Common myeloid progenitor, CD34-positive (primary cell): ENCODE data around the gene TADA2B.

Experiments used
- CTCF ChIA-PET: fragments of 350-600 bp; sonication (Branson Sonifier 250); formaldehyde crosslinking; loops from one replicate; lab custom pipeline; 2021; ENCODE audit warnings: antibody characterized with exemption; lab: Charles Lee
- POLR2A ChIA-PET: fragments of 350-600 bp; sonication (Branson Sonifier 250); formaldehyde crosslinking; loops from one replicate; lab custom pipeline; 2021; ENCODE audit warnings: antibody characterized with exemption; lab: Charles Lee
- DNase-seq, 3 donors: peaks; one replicate each; pipeline versions ENCODE4 v3.0.0 to v3.0.0-alpha.2; 2013
- H3K27ac ChIP-seq, 2 experiments: 1 replicate in 1 of 2; 2 replicates in 1 of 2; pipeline ENCODE4 v1.7.0; 2013; ENCODE audit warnings: inconsistent platforms in 2 of 2, low read length in 2 of 2, mild to moderate bottlenecking in 2 of 2, low read depth in 1 of 2, moderate library complexity in 1 of 2; ENCODE audit not compliant: severe bottlenecking in 2 of 2, insufficient read depth in 1 of 2, poor library complexity in 1 of 2
- H3K27me3 ChIP-seq, 5 experiments: replicated peaks in 2 of 5; 1 replicate in 3 of 5; 2 replicates in 2 of 5; pipeline versions ENCODE4 v1.6.1 to v1.7.0; 2013; ENCODE audit warnings: low read length in 4 of 5, mild to moderate bottlenecking in 2 of 5, moderate library complexity in 2 of 5, inconsistent platforms in 1 of 5; ENCODE audit not compliant: insufficient read depth in 5 of 5, control insufficient read depth in 4 of 5
- H3K36me3 ChIP-seq, 4 experiments: 1 replicate in 2 of 4; 2 replicates in 2 of 4; pipeline versions ENCODE4 v1.6.1 to v1.7.0; 2013; ENCODE audit warnings: low read length in 3 of 4, control low read depth in 1 of 4, mild to moderate bottlenecking in 1 of 4; ENCODE audit not compliant: control insufficient read depth in 4 of 4, insufficient read depth in 4 of 4
- H3K4me1 ChIP-seq, 4 experiments: 1 replicate in 3 of 4; 2 replicates in 1 of 4; pipeline versions ENCODE4 v1.6.1 to v1.7.1; 2013; ENCODE audit warnings: low read length in 3 of 4, mild to moderate bottlenecking in 3 of 4, control low read depth in 1 of 4, inconsistent platforms in 1 of 4, moderate library complexity in 1 of 4; ENCODE audit not compliant: control insufficient read depth in 4 of 4, insufficient read depth in 4 of 4; ENCODE audit errors: control extremely low read depth in 1 of 4
- H3K4me3 ChIP-seq, 7 experiments: 1 replicate in 4 of 7; 2 replicates in 3 of 7; pipeline versions ENCODE4 v1.5.1 to v1.7.0; 2013; ENCODE audit warnings: mild to moderate bottlenecking in 7 of 7, low read length in 6 of 7, moderate library complexity in 6 of 7, inconsistent platforms in 2 of 7, low read depth in 2 of 7, control low read depth in 1 of 7; ENCODE audit not compliant: insufficient read depth in 4 of 7, control insufficient read depth in 1 of 7; ENCODE audit errors: extremely low read depth in 1 of 7
- H3K9me3 ChIP-seq, 5 experiments: 1 replicate in 4 of 5; 2 replicates in 1 of 5; pipeline versions ENCODE4 v1.6.1 to v1.7.1; 2013; ENCODE audit warnings: low read length in 4 of 5, mild to moderate bottlenecking in 2 of 5, inconsistent platforms in 1 of 5, low read depth in 1 of 5, moderate library complexity in 1 of 5; ENCODE audit not compliant: control insufficient read depth in 4 of 5, insufficient read depth in 2 of 5; ENCODE audit errors: control extremely low read depth in 1 of 5
- WGBS: methylation state at CpG from one replicate; pipeline ENCODE4 v1.1.5; 2013; ENCODE audit not compliant: insufficient coverage; 5-methylcytosine and 5-hydroxymethylcytosine counted together

Gene TADA2B

GRCh38 chr4:7045961-7046921 is 3.1 kb downstream of the TADA2B start:
- no peak for DNase-seq
- CTCF ChIA-PET, result interaction anchor here (0.6 to 9.1 kb wide), 2 partner anchors 12 to 22 kb away, joined by 3 to 113 read pairs; partner anchors contain the start of gene GRPEL1
- H3K27ac ChIP-seq, result no peak overlapping the region

GRCh38 chr4:7046971-7047370 is 3.8 kb downstream of the TADA2B start:
- POLR2A ChIA-PET, result interaction anchor here (0.7 kb wide), 1 partner anchor 453 kb away, joined by 3 read pairs; no protein-coding TSS in a partner anchor
- H3K9me3 ChIP-seq, result no peaks in the 10 kb centered on the region
- WGBS, result 91% methylated on average over 9 of the region's 9 CpGs
- no peaks in the 10 kb centered on the region for H3K36me3 ChIP-seq
- CTCF ChIA-PET, result interaction anchor here (0.6 to 9.1 kb wide), 2 partner anchors 11 to 21 kb away, joined by 3 to 113 read pairs; partner anchors contain the start of gene GRPEL1
- H3K4me3 ChIP-seq, result no peak overlapping the region
- H3K27ac ChIP-seq, result no peak overlapping the region
- peaks cover 3 to 25% (median 23%) of the 10 kb centered on the region in 4 experiments for H3K4me1 ChIP-seq
- peaks cover 0 to 92% (median 45%) of the 10 kb centered on the region in 5 experiments for H3K27me3 ChIP-seq
- DNase-seq, result no peak

More at GRCh38 chr4:7045961-7046921, 3.1 kb downstream of the TADA2B start:
- no peaks in the 10 kb centered on the region for H3K9me3 ChIP-seq
- POLR2A ChIA-PET, result interaction anchor here (0.6 kb wide), 1 partner anchor 284 kb away, joined by 3 read pairs; no protein-coding TSS in a partner anchor
- WGBS, result 94% methylated on average over 23 of the region's 23 CpGs
- peaks cover 3 to 28% (median 26%) of the 10 kb centered on the region in 4 experiments for H3K4me1 ChIP-seq
- H3K36me3 ChIP-seq, result no peaks in the 10 kb centered on the region
- no peak overlapping the region for H3K4me3 ChIP-seq
- peaks cover 0 to 95% (median 51%) of the 10 kb centered on the region in 5 experiments for H3K27me3 ChIP-seq

- Histone ChIP-seq H3K36me3 (no peaks in the 10 kb centered on the region), H3K27me3 (peaks cover 0 to 89% (median 44%) of the 10 kb centered on the region in 5 experiments), H3K27ac (no peak overlapping the region), H3K9me3 (no peaks in the 10 kb centered on the region), H3K4me3 (no peak overlapping the region), H3K4me1 (peaks cover 3 to 27% (median 24%) of the 10 kb centered on the region in 4 experiments)
- WGBS, result 97% methylated on average over 11 of the region's 12 CpGs
- CTCF ChIA-PET, result interaction anchor here (0.6 to 9.1 kb wide), 2 partner anchors 12 to 20 kb away, joined by 4 to 113 read pairs; partner anchors contain the start of gene GRPEL1
- DNase-seq, result no peak
- POLR2A ChIA-PET, result no interaction called here
Measured at GRCh38 chr4:7048642-7049041, 5.5 kb downstream of the TADA2B start.

GRCh38 chr4:7049295-7049694 is 6.1 kb downstream of the TADA2B start:
- Histone ChIP-seq H3K36me3 (peaks cover 0 to 4% (median 0%) of the 10 kb centered on the region in 4 experiments), H3K27ac (no peak overlapping the region), H3K27me3 (peaks cover 0 to 89% (median 39%) of the 10 kb centered on the region in 5 experiments), H3K9me3 (no peaks in the 10 kb centered on the region), H3K4me3 (no peak overlapping the region), H3K4me1 (peaks cover 3 to 26% (median 22%) of the 10 kb centered on the region in 4 experiments)
- ChIA-PET POLR2A (no interaction called here), CTCF (no interaction called here)
- DNase-seq, result no peak
- WGBS, result 98% methylated on average over 3 of the region's 4 CpGs

- Histone ChIP-seq H3K9me3 (no peaks in the 10 kb centered on the region), H3K27me3 (peaks cover 0 to 89% (median 36%) of the 10 kb centered on the region in 5 experiments), H3K36me3 (peaks cover 0 to 7% (median 0%) of the 10 kb centered on the region in 4 experiments), H3K4me1 (peaks cover 2 to 21% (median 18%) of the 10 kb centered on the region in 4 experiments), H3K27ac (no peak overlapping the region), H3K4me3 (no peak overlapping the region)
- 100% methylated on average over 6 of the region's 11 CpGs for WGBS
- POLR2A ChIA-PET, result no interaction called here
- CTCF ChIA-PET, result interaction anchor here (1.1 to 1.4 kb wide), 2 partner anchors 9 to 16 kb away, joined by 4 to 5 read pairs; no protein-coding TSS in a partner anchor
- no peak for DNase-seq
Measured at GRCh38 chr4:7049739-7050138, 6.6 kb downstream of the TADA2B start.

- no peak overlapping the region for H3K4me3 ChIP-seq
- peaks cover 0 to 88% (median 34%) of the 10 kb centered on the region in 5 experiments for H3K27me3 ChIP-seq
- POLR2A ChIA-PET, result no interaction called here
- DNase-seq, result no peak
- peaks cover 0 to 25% (median 17%) of the 10 kb centered on the region in 4 experiments for H3K4me1 ChIP-seq
- no peaks in the 10 kb centered on the region for H3K9me3 ChIP-seq
- WGBS, result 91% methylated on average over 33 of the region's 36 CpGs
- CTCF ChIA-PET, result interaction anchor here (0.7 to 1.4 kb wide), 4 partner anchors 8 to 17 kb away, joined by 3 to 5 read pairs (median 4); partner anchors contain the start of gene TADA2B
- H3K27ac ChIP-seq, result no peak overlapping the region
- H3K36me3 ChIP-seq, result peaks cover 0 to 7% (median 1%) of the 10 kb centered on the region in 4 experiments
Measured at GRCh38 chr4:7050481-7051143, 7.4 kb downstream of the TADA2B start.
